A549 (cell line): ENCODE measurements around the gene NPAS2. TPM values are rescaled to one million over a fixed set of nuclear protein-coding genes. Genes with fewer than 3 reads are reported as not detected.

Experiments
- ATAC-seq, 2 experiments: fragments of 200-7000 bp in 1 of 2; fragments of >200 bp in 1 of 2; cut with Nextera tagmentation in 1 of 2; cut with Tn5 transposase in 1 of 2; 3 replicates each; pipeline versions ENCODE4 v1.8.0 to v1.9.1; 2018 to 2020; ENCODE audit warnings: mild to moderate bottlenecking in 1 of 2, moderate library complexity in 1 of 2
- CTCF ChIA-PET: fragments of 300-600 bp; sonication (Branson Sonifier 250); formaldehyde crosslinking; extraction: SDS; loops from one replicate; lab custom pipeline; 2021; ENCODE audit warnings: antibody characterized with exemption, inconsistent platforms; lab: Yijun Ruan, JAX
- POLR2A ChIA-PET: fragments of 350-600 bp; formaldehyde crosslinking; extraction: SDS; loops from one replicate; lab custom pipeline; 2021; ENCODE audit warnings: antibody characterized with exemption, inconsistent platforms; lab: Yijun Ruan, JAX
- DNase-seq, 2 experiments: peaks; one replicate each; pipeline versions ENCODE4 v3.0.0 to v3.0.0-alpha.2; 2011 to 2016; ENCODE audit warnings: low read depth in 1 of 2, low spot score in 1 of 2
- FAIRE-seq: peaks from 2 replicates; lab custom pipeline; 2011; peaks lifted over from hg19 to GRCh38; lab: Jason Lieb, UNC
- H3K27ac ChIP-seq, 2 experiments: fragments of >200 bp; sonication (Bioruptor Twin); formaldehyde crosslinking; 3 replicates each; pipeline ENCODE4 v1.5.1; 2016 to 2017
- H3K4me1 ChIP-seq: fragments of >200 bp; sonication (Bioruptor Twin); formaldehyde crosslinking; 3 replicates; pipeline ENCODE4 v1.6.1; 2016
- H3K4me2 ChIP-seq: fragments of >200 bp; sonication (Bioruptor Twin); formaldehyde crosslinking; 3 replicates; pipeline ENCODE4 v1.6.1; 2016
- H3K4me3 ChIP-seq: fragments of >200 bp; sonication (Bioruptor Twin); formaldehyde crosslinking; 3 replicates; pipeline ENCODE4 v1.5.1; 2016
- H3K9me3 ChIP-seq: fragments of >200 bp; sonication (Bioruptor Twin); formaldehyde crosslinking; 3 replicates; pipeline ENCODE4 v1.6.1; 2016
- BHLHE40 ChIP-seq: IDR thresholded peaks from 2 replicates; pipeline ENCODE4 v1.6.1; 2012; ENCODE audit warnings: low read depth, low read length, inconsistent platforms
- CBX2 ChIP-seq: fragments of 200-600 bp; sonication (generic); IDR thresholded peaks from 2 replicates; pipeline ENCODE4 v1.6.1; 2016; ENCODE audit warnings: low read depth, mild to moderate bottlenecking, borderline replicate concordance
- EHMT2 ChIP-seq: fragments of 200-600 bp; sonication (generic); IDR thresholded peaks from 2 replicates; pipeline ENCODE4 v1.6.1; 2016; ENCODE audit warnings: antibody characterized with exemption, low read depth, mild to moderate bottlenecking, moderate library complexity
- ELK1 ChIP-seq: fragments of 150-350 bp; IDR thresholded peaks from 2 replicates; pipeline ENCODE4 v1.6.1; 2014; ENCODE audit warnings: low read depth, mild to moderate bottlenecking, low read length
- EP300 ChIP-seq, 2 experiments: fragments of >200 bp; sonication (Bioruptor Twin); formaldehyde crosslinking; IDR thresholded peaks; 2 replicates in 1 of 2; 3 replicates in 1 of 2; pipeline ENCODE4 v1.6.1; 2016 to 2017
- ESRRA ChIP-seq: fragments of 150-350 bp; IDR thresholded peaks from 2 replicates; pipeline ENCODE4 v1.6.1; 2014; ENCODE audit warnings: mild to moderate bottlenecking, low read length, borderline replicate concordance
- HOXA7 ChIP-seq: fragments of 250-450 bp; sonication (Bioruptor Pico); IDR thresholded peaks from 2 replicates; pipeline ENCODE4 v1.5.0; 2020; ENCODE audit warnings: mild to moderate bottlenecking, moderate library complexity
- HOXB13 ChIP-seq: fragments of 250-450 bp; sonication (Bioruptor Pico); IDR thresholded peaks from 2 replicates; pipeline ENCODE4 v1.5.0; 2020; ENCODE audit warnings: low read depth, mild to moderate bottlenecking, moderate library complexity
- JUN ChIP-seq, 2 experiments: fragments of >200 bp; sonication (Bioruptor Twin); formaldehyde crosslinking; IDR thresholded peaks; 2 replicates in 1 of 2; 3 replicates in 1 of 2; pipeline ENCODE4 v1.6.1; 2016 to 2017
- KDM5A ChIP-seq: fragments of 200-600 bp; sonication (generic); IDR thresholded peaks from 2 replicates; pipeline ENCODE4 v1.6.1; 2016; ENCODE audit warnings: antibody characterized with exemption, mild to moderate bottlenecking
- NFE2L2 ChIP-seq: fragments of 150-350 bp; conservative IDR thresholded peaks from 2 replicates; pipeline ENCODE4 v1.6.1; 2014; ENCODE audit warnings: low read length
- NPAS2 ChIP-seq: fragments of 250-450 bp; sonication (Bioruptor Pico); IDR thresholded peaks from 2 replicates; pipeline ENCODE4 v1.8.0; 2022; ENCODE audit warnings: mild to moderate bottlenecking, moderate library complexity, borderline replicate concordance
- POLR2A ChIP-seq: IDR thresholded peaks from 2 replicates; pipeline ENCODE4 v1.6.1; 2012; ENCODE audit warnings: mild to moderate bottlenecking, low read length
- POLR2AphosphoS2 ChIP-seq: conservative IDR thresholded peaks from 2 replicates; pipeline ENCODE4 v1.6.1; 2012; ENCODE audit warnings: low read length, improper control_type of control experiment, inconsistent platforms
- RARB ChIP-seq: fragments of 250-450 bp; sonication (Bioruptor Pico); IDR thresholded peaks from 2 replicates; pipeline ENCODE4 v1.8.0; 2021; ENCODE audit warnings: mild to moderate bottlenecking, moderate library complexity
- REST ChIP-seq: fragments of 200-600 bp; sonication (generic); IDR thresholded peaks from 2 replicates; pipeline ENCODE4 v1.6.1; 2016; ENCODE audit warnings: antibody characterized with exemption, mild to moderate bottlenecking, moderate library complexity
- RFX5 ChIP-seq: fragments of 450-650 bp; IDR thresholded peaks from 2 replicates; pipeline ENCODE4 v1.7.1; 2014; ENCODE audit warnings: antibody characterized with exemption, mild to moderate bottlenecking, moderate library complexity
- TFCP2L1 ChIP-seq: fragments of 250-450 bp; sonication (Bioruptor Pico); IDR thresholded peaks from 2 replicates; pipeline ENCODE4 v1.5.0; 2021; ENCODE audit warnings: mild to moderate bottlenecking
- ZFP36 ChIP-seq: fragments of 450-650 bp; IDR thresholded peaks from 2 replicates; pipeline ENCODE4 v1.6.1; 2014; ENCODE audit warnings: borderline replicate concordance; ENCODE audit not compliant: partially characterized antibody
- WGBS: methylation state at CpG from one replicate; pipeline ENCODE4 v1.1.6; 2017; ENCODE audit errors: missing lambda C conversion rate; 5-methylcytosine and 5-hydroxymethylcytosine counted together
- polyA plus RNA-seq, 4 experiments: library from polyadenylated mRNA; depleted of rRNA in 3 of 4; stranded (reverse); fragments of >200 nt; fragmentation: RNase III in 1 of 4; extraction: RNeasy Plus Mini Kit Qiagen cat#74134 plus additional on column Dnase treatment in 1 of 4; gene quantifications; 2 replicates in 3 of 4; 3 replicates in 1 of 4; pipeline ENCODE4 v1.2.3, GENCODE V29; 2011 to 2017
- TF ChIP-seq, protein P1 (sequence below): fragments of >200 bp; sonication (Bioruptor Twin); formaldehyde crosslinking; IDR thresholded peaks from 3 replicates; pipeline ENCODE4 v1.6.1; 2016
- TF ChIP-seq, protein P2 (sequence below): IDR thresholded peaks from 2 replicates; pipeline ENCODE4 v1.6.1; 2012
- TF ChIP-seq, protein P3 (sequence below): IDR thresholded peaks from 2 replicates; pipeline ENCODE4 v1.6.1; 2012

The NPAS2 gene
- polyA plus RNA-seq, 2 of the 4 experiments (the other 2 are of a cell fraction): 31.4 to 56.1 TPM

DNA sequence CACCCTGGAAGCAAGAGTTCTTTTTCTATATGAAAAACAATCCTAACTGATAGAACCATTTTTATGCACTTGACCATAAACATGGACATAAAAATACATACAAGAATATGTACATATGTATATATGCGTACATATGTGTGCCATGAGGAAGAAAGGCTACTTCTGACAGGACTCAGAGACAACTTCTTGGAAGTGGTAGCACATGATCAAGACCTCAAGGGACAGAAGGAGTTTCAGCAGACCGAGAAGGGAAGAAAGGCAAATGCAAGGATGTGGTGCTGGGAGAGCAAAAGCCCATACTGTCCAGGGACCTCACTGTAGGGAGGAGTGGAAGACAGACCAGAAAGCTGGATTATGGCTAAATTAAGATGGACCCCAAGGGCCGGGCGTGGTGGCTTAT lies 11.4 kb upstream of the NPAS2 start:
- no peak for TF ChIP-seq HOXA7
- TF ChIP-seq POLR2A: no peak
- TF ChIP-seq NFE2L2: no peak
- TF ChIP-seq POLR2AphosphoS2: no peak
- TF ChIP-seq, all 56 proteins: peak for 0
- CTCF ChIA-PET: interaction anchor here (0.9 to 1.6 kb wide), 3 partner anchors 9 to 28 kb away, joined by 3 to 5 read pairs (median 5); no protein-coding TSS in a partner anchor
- POLR2A ChIA-PET: no interaction called here
- no peaks in the 10 kb centered on the region for H3K4me1 ChIP-seq
- H3K9me3 ChIP-seq: no peaks in the 10 kb centered on the region
- H3K4me3 ChIP-seq: no peak overlapping the region
- ATAC-seq (no peak), DNase-seq (no peak), FAIRE-seq (no peak)
- WGBS: 51% methylated on average over 4 of the region's 4 CpGs
- H3K4me2 ChIP-seq: no peak overlapping the region
- no peak overlapping the region for H3K27ac ChIP-seq

DNA sequence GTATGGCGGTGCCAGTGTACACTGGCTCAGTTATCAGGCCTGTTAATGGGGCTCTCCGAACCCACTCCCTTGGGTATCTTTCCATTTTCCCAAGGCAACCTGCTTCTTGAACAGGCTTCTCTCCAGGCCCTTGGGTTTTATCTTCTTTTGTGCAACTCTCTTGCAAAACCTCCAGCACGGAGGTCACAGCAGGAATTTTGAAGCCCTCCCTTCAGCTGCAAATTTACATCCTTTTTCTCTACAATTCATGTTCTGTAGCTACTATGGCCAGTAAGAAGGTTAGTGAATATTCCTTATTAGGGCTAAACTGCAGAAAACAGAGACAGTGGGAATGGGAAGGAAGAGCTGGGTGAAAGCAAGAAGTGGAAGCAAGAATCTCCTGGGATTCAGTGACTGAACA lies 10.4 kb upstream of the NPAS2 start:
- POLR2A ChIA-PET: no interaction called here
- ATAC-seq (no peak), FAIRE-seq (no peak), DNase-seq (no peak)
- WGBS: 80% methylated on average over 3 of the region's 3 CpGs
- Histone ChIP-seq H3K4me1 (peaks cover 4% of the 10 kb centered on the region), H3K9me3 (no peaks in the 10 kb centered on the region), H3K4me2 (no peak overlapping the region), H3K27ac (no peak overlapping the region), H3K4me3 (no peak overlapping the region)
- TF ChIP-seq, protein P1, sequence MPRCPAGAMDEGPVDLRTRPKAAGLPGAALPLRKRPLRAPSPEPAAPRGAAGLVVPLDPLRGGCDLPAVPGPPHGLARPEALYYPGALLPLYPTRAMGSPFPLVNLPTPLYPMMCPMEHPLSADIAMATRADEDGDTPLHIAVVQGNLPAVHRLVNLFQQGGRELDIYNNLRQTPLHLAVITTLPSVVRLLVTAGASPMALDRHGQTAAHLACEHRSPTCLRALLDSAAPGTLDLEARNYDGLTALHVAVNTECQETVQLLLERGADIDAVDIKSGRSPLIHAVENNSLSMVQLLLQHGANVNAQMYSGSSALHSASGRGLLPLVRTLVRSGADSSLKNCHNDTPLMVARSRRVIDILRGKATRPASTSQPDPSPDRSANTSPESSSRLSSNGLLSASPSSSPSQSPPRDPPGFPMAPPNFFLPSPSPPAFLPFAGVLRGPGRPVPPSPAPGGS: no peak
- TF ChIP-seq KDM5A: no peak
- no peak for TF ChIP-seq ESRRA
- TF ChIP-seq HOXA7: no peak
- CTCF ChIA-PET: interaction anchor here (1.0 to 1.6 kb wide), 2 partner anchors 8 to 9 kb away, joined by 4 to 5 read pairs; no protein-coding TSS in a partner anchor

DNA sequence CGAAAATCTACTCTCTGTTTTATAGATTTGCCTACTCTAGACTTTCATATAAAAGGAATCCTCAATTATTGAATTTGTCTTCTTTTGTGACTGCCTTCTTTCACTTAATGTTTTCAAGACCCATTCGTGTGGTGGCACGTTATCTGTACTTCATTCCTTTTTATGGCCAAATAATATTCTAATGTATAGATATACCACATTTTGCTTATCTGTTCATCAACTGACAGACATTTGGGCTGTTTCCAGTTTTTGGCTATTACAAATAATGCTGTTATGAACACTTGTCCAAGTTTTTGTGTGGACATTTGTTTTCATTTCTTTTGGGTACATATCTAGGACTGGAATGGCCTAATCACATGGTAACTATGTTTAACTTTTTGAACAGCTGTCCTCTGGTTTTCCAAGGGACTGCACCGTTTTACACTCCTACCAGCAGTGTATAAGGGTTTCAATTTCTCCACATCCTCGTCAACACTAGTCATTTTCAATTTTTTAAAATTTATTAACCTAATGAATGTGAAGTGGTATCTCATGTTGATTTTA lies 9.3 kb upstream of the NPAS2 start:
- DNase-seq: no peak
- Histone ChIP-seq H3K4me1 (peaks cover 9% of the 10 kb centered on the region), H3K9me3 (no peaks in the 10 kb centered on the region), H3K4me3 (no peak overlapping the region), H3K4me2 (no peak overlapping the region), H3K27ac (no peak overlapping the region)
- FAIRE-seq: no peak
- ChIA-PET POLR2A (no interaction called here), CTCF (no interaction called here)
- ATAC-seq: no peak
- TF ChIP-seq RARB (CRISPR knock-in tag): no peak
- TF ChIP-seq CBX2: no peak
- no peak for TF ChIP-seq EP300 (IDR thresholded peaks at IDR 0.05)
- no peak for TF ChIP-seq ZFP36
- no peak for TF ChIP-seq POLR2AphosphoS2
- no peak for TF ChIP-seq JUN (IDR thresholded peaks at IDR 0.05)
- TF ChIP-seq, protein P2, sequence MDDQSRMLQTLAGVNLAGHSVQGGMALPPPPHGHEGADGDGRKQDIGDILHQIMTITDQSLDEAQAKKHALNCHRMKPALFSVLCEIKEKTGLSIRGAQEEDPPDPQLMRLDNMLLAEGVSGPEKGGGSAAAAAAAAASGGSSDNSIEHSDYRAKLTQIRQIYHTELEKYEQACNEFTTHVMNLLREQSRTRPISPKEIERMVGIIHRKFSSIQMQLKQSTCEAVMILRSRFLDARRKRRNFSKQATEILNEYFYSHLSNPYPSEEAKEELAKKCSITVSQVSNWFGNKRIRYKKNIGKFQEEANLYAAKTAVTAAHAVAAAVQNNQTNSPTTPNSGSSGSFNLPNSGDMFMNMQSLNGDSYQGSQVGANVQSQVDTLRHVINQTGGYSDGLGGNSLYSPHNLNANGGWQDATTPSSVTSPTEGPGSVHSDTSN: no peak
- TF ChIP-seq HOXB13 (CRISPR knock-in tag): no peak
- TF ChIP-seq, protein P3, sequence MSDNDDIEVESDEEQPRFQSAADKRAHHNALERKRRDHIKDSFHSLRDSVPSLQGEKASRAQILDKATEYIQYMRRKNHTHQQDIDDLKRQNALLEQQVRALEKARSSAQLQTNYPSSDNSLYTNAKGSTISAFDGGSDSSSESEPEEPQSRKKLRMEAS: no peak
- TF ChIP-seq BHLHE40: no peak
- 62% methylated on average over 5 of the region's 5 CpGs for WGBS

DNA sequence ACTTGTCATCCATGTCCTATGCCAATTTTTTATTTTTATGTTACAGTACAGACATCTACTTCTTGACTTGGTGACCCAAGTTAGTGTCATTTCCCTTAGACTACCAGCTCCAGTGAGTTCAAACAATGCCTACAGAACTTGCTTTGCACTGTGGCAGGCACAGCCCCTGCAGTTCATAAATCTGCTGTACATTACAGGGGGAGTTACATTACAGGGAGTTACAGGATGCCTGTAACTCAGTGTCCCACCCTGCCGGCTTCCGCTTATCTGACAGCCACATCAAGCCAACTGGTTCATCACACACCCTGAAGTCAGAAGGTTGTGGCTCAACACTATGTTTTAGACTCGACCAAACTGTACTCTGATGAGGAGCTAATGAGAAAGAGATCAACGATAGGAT lies 7.8 kb upstream of the NPAS2 start:
- no peak for ATAC-seq
- ChIA-PET CTCF (no interaction called here), POLR2A (no interaction called here)
- TF ChIP-seq ELK1: no peak
- TF ChIP-seq TFCP2L1: no peak
- no peak for TF ChIP-seq KDM5A
- TF ChIP-seq EHMT2: no peak
- no peak for TF ChIP-seq RFX5
- TF ChIP-seq REST: no peak
- TF ChIP-seq NPAS2 (CRISPR knock-in tag): no peak
- Histone ChIP-seq H3K4me1 (peaks cover 9% of the 10 kb centered on the region), H3K4me2 (no peak overlapping the region), H3K4me3 (no peak overlapping the region), H3K27ac (no peak overlapping the region), H3K9me3 (no peaks in the 10 kb centered on the region)
- no peak for DNase-seq
- WGBS: 72% methylated on average over 4 of the region's 4 CpGs
- FAIRE-seq: no peak
